NT2/D1 (cell line): Measurements from ENCODE around the gene MEAF6.

Experiments used
- SUZ12 ChIP-seq: IDR thresholded peaks from 2 replicates; pipeline ENCODE4 v1.6.1; 2011; ENCODE audit not compliant: insufficient read length, insufficient read depth; ENCODE audit errors: extremely low read depth
- ZNF274 ChIP-seq: IDR thresholded peaks from 2 replicates; pipeline ENCODE4 v1.6.1; 2011; ENCODE audit warnings: mild to moderate bottlenecking, low read depth, low read length

GRCh38 chr1:37477198-37477931 lies 37.2 kb downstream of the MEAF6 start:
- TF ChIP-seq ZNF274 = no peak
- no peak for TF ChIP-seq SUZ12
